HG03575 (cell line): ENCODE data around the gene CFAP300.

Experiments
- ATAC-seq: cut with Tn5 transposase; IDR thresholded peaks from one replicate; pipeline ENCODE4 v1.9.1; 2021; ENCODE audit not compliant: unreplicated experiment, insufficient number of reproducible peaks, low FRiP score; ENCODE audit errors: extremely low read depth

Gene CFAP300

GRCh38 chr11:102047305-102047924 is at the start of gene CFAP300:
CFAP300 (plus strand) TSS chr11:102047437; CDS start chr11:102047471, 34 bp downstream.
- ATAC-seq = no peak

GRCh38 chr11:102001657-102002338 is 45.4 kb upstream of the CFAP300 start:
- no peak for ATAC-seq

GRCh38 chr11:102004220-102004619 is 43.0 kb upstream of the CFAP300 start:
- ATAC-seq = no peak

- ATAC-seq = no peak
Observed at GRCh38 chr11:102005306-102005705, 41.9 kb upstream of the CFAP300 start.

GRCh38 chr11:102006835-102007566 is 40.2 kb upstream of the CFAP300 start:
- no peak for ATAC-seq

GRCh38 chr11:102007567-102008437 is 39.4 kb upstream of the CFAP300 start:
- no peak for ATAC-seq

- no peak for ATAC-seq
Observed at GRCh38 chr11:102010776-102011494, 36.3 kb upstream of the CFAP300 start.

GRCh38 chr11:102012946-102013345 is 34.3 kb upstream of the CFAP300 start:
- no peak for ATAC-seq

- no peak for ATAC-seq
Observed at GRCh38 chr11:102014756-102015155, 32.5 kb upstream of the CFAP300 start.

GRCh38 chr11:102017026-102017425 is 30.2 kb upstream of the CFAP300 start:
- ATAC-seq = no peak

- ATAC-seq = no peak
Observed at GRCh38 chr11:102026217-102026616, 21.0 kb upstream of the CFAP300 start.

GRCh38 chr11:102026959-102027358 is 20.3 kb upstream of the CFAP300 start:
- no peak for ATAC-seq

- no peak for ATAC-seq
Observed at GRCh38 chr11:102036757-102037156, 10.5 kb upstream of the CFAP300 start.

- ATAC-seq = no peak
Observed at GRCh38 chr11:102046841-102047240, 396 bp upstream of the CFAP300 start.

- no peak for ATAC-seq
Observed at GRCh38 chr11:102050927-102051575, 3.8 kb downstream of the CFAP300 start.

- ATAC-seq = no peak
Observed at GRCh38 chr11:102061276-102061675, 14.0 kb downstream of the CFAP300 start.

GRCh38 chr11:102062106-102062505 is 14.9 kb downstream of the CFAP300 start:
- ATAC-seq = no peak

GRCh38 chr11:102064316-102064715 is 17.1 kb downstream of the CFAP300 start:
- ATAC-seq = no peak
